ENCODE data around the gene GPHN.

GRCh38 chr14:66568220-66568619 lies 60.3 kb downstream of the GPHN start:
- no peak for TF ChIP-seq NR3C1 (CRISPR knock-in tag; conservative IDR thresholded peaks at IDR 0.05; ENCODE audit: low read depth)
- TF ChIP-seq E2F4 (CRISPR knock-in tag; IDR thresholded peaks at IDR 0.05; ENCODE audit: borderline replicate concordance, low read depth), result no peak
- TF ChIP-seq CTCF (IDR thresholded peaks at IDR 0.05), result no peak
- TF ChIP-seq IRF2 (CRISPR knock-in tag; IDR thresholded peaks at IDR 0.05; ENCODE audit: borderline replicate concordance, low read depth), result no peak
- no peak for TF ChIP-seq TEAD4 (CRISPR knock-in tag; IDR thresholded peaks at IDR 0.05)
- TF ChIP-seq MLX (CRISPR knock-in tag; IDR thresholded peaks at IDR 0.05), result no peak
- TF ChIP-seq MAX (CRISPR knock-in tag; IDR thresholded peaks at IDR 0.05), result no peak
- TF ChIP-seq NR1H2 (CRISPR knock-in tag; IDR thresholded peaks at IDR 0.05), result no peak
- TF ChIP-seq ZBTB43 (CRISPR knock-in tag; IDR thresholded peaks at IDR 0.05), result no peak
- TF ChIP-seq ZNF121 (CRISPR knock-in tag; IDR thresholded peaks at IDR 0.05), result no peak
- no peak for TF ChIP-seq ATF3 (CRISPR knock-in tag; conservative IDR thresholded peaks at IDR 0.05)
- no peak for TF ChIP-seq GABPB1 (CRISPR knock-in tag; IDR thresholded peaks at IDR 0.05)
- no peak for TF ChIP-seq TP53 (CRISPR knock-in tag; IDR thresholded peaks at IDR 0.05)
- no peak for TF ChIP-seq SOX15 (CRISPR knock-in tag; IDR thresholded peaks at IDR 0.05)
